Subcutaneous adipose tissue (tissue), 4 donors: ENCODE measurements around the gene TFR2. TPM values are rescaled to one million over a fixed set of nuclear protein-coding genes. Genes with fewer than 3 reads are reported as not detected.

Experiments
- total RNA-seq, 4 donors: library from RNA; depleted of rRNA; stranded (reverse); fragments of >200 nt; gene quantifications; one replicate each; pipeline ENCODE4 v1.1.0, GENCODE V29; 2016
- TF ChIP-seq, protein P1 (sequence below): fragments of 450-650 bp; IDR thresholded peaks from one replicate; pipeline ENCODE4 v1.5.1; 2016; ENCODE audit warnings: low read depth, mild to moderate bottlenecking, control low read depth, antibody characterized with exemption, moderate library complexity

The TFR2 gene
- total RNA-seq, 4 donors from 2014 or later = 0.49 to 0.94 (median 0.88) TPM; not detected in 1

DNA sequence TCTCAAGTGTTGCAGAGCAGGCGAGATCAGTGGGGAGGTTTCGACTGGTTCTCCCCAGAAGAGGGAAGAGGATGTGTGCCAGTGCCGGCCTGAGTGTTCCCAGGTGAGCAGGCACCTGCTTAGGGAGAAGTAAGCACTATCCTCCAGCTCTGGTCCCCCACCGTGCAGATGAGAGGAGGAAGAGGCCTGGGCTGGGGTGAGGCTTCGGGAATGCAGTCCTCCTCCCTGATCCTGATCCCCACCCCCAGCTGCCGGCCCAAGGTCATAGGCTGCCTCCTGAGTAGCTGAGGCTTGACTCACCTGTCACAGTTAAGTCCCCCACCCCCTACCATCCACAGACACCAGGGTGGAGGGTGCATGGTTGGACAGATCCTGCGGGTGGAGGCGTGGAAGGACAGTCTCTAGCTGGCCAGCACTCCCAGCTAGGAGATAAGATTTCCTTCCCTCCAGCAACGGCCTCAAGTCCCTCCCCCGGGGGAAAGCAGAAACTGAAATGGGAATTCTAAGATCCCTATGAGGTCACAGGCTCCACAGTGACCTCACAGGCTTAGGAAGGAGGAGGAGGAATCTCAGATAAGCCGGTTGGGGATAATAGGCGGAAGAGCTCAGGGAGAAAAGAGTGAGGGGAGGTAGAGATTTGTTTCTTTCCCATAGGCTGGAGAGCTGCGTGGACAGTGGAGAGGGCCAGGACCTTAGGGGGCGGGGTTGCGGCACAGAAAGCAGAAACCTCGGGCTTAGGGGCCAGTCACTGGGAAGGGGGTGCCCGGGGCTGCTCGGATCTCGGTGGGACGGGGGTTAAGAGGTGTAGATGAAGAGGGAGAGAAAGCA is 56.5 kb downstream of the TFR2 start:
- TF ChIP-seq, protein P1, sequence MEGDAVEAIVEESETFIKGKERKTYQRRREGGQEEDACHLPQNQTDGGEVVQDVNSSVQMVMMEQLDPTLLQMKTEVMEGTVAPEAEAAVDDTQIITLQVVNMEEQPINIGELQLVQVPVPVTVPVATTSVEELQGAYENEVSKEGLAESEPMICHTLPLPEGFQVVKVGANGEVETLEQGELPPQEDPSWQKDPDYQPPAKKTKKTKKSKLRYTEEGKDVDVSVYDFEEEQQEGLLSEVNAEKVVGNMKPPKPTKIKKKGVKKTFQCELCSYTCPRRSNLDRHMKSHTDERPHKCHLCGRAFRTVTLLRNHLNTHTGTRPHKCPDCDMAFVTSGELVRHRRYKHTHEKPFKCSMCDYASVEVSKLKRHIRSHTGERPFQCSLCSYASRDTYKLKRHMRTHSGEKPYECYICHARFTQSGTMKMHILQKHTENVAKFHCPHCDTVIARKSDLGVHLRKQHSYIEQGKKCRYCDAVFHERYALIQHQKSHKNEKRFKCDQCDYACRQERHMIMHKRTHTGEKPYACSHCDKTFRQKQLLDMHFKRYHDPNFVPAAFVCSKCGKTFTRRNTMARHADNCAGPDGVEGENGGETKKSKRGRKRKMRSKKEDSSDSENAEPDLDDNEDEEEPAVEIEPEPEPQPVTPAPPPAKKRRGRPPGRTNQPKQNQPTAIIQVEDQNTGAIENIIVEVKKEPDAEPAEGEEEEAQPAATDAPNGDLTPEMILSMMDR = no peak

DNA sequence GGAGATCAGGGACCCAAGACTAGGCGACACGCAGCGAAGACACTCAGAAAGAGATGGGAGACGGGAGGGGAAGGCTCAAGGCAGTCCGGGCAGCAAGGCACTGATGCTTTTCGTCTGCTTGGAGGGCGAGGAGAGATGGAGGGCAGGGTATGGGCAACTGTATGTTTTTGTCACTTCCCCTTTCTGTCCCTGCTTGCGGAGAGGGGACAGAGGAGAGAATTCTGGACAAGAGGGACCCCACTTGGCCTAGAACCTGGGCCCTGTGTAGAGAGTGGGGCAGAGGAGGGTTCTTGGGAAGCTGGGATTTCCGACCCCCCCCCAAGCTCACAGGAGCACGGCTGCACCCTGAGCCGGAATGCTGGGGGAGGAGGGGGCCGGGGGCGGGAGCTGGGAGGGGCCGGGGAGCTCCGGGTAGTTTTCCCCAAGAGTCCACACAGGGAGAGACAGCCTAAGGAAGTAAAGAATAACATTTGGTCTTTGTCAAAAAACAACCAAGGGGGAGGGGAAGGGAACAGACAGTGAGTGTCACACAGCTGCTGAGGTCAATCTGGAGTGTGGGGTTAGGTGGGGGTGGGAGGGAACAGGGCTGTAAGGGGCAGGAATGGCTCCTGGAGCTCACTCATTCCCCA is 57.2 kb downstream of the TFR2 start:
- TF ChIP-seq, protein P1 = no peak

DNA sequence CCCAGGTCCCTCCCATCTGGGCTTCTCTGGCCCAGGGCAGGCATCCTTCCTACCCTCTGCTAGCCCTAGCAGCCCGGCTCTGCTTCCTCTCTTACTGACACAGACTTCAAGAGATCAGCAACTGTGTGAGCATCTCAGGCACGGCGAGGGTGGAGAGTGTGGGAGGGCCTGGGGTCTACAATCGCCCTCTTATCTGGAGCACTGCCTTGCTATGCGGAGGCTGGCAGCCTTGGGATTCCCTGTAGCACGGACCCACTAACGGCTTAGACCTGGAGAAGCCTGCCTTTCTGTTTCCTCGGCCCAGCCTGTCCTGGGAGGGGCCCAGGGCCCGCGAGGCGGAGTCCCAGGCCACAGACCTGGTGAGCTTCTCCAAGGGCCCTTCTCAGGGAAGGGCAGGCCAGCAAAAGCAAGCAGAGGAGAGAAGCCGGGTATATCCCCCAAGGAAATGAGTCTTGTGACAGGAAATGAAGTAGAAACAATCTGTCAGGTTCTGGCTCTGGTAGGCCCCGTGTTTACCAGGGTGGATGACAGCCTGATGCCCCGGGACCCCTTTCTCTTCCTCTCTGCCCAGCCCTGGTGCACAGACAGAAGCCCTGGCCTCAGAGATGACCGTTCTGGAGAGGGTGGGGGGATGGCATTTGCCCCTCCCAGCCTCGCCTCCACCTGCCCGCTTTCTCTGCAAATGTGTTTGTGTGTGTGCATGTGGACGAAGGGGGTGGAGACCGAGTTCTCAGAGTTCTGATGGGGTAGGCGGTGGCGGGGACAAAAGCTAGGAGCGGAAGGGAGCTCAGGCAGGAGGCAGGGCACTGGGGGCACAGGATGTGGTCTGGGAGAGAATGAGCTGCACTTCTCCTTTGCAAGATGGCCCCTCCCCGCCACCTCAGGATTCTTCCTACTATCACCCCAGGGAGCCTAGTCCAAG is 58.0 kb downstream of the TFR2 start:
- TF ChIP-seq, protein P1 = no peak

DNA sequence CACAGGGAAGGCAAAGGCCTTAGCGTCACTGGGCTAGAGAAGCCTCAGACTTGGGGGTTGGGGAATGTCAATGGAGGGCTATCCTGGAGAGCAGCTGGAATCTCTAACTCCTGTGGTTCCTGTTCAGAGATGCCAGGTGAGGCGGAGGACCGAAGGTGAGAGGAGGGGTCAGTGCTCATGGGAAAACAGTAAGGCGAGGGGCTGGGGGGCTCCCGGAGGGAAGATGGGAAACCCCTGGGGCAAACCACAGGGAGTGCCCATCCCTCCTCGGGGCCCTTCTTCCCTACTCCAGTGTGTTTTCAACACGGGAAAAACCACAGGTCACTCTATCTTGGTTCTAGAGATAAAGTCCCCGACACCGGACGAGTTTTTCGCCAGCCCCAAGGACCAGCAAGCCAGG is 58.7 kb downstream of the TFR2 start:
- TF ChIP-seq, protein P1 = no peak

DNA sequence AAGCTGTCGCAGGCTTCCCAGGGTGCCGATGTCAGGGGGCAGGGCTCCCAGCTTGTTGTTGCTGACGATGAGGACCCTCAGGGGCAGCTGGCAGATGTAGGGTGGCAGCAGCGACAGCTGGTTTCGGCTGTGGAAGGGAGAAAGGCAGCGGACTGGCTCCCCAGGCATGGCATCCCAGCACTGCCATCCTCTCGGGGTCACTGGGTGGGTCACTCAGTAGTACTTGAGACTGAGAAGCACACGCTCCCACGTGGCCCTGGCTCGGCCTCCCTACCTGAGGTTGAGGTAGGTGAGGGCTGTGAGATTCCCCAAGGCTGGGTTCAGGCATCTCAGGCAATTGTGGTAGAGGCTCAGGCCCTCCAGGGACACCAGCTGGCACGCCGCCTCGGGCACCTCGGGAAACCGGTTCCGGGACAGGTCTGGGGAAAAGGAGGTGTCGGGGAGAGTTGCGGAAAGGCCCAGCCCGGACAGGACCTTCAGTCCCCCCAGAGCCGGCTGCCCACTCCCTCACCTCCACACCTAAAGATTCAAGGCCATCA is 59.2 kb downstream of the TFR2 start:
- TF ChIP-seq, protein P1 = no peak

DNA sequence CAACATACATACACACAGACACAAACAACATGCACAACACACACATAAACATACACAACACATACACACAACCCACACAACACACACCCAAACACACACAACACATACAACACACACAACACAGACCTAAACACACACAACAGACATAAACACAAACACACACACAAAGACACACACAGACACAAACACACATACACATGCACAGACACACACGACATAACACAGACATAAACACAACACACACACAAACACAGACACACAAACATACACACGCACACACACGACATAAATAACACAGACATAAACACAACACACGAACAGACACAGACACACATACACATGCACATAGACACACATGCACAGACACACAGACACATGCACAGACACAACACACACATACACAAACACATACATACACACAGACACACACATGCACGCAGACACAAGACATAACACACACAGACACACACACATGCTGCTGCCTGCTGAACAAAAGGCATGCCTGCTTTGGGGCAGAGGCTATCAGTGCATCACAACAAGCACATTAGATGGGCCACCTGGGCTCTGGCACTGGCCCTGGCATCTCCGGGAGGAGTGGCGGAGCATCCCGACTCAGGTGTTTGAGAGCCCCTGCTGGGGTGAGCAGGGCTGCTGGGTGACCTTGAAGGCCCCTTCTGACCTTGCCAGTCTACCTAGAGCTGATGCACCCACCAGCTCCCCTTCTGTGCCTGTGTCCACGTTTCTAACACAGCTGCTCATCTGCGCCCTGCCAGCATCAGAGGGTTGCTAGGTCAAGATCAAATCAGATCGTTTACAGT is 60.7 kb downstream of the TFR2 start:
- TF ChIP-seq, protein P1 = no peak
